ENCODE results near the gene JAML.
"Not testable (repeated sequence)": the region's sequence is repeated elsewhere in the genome, so short reads cannot be mapped to it uniquely, and the experiment has no call there.

The JAML gene

DNA sequence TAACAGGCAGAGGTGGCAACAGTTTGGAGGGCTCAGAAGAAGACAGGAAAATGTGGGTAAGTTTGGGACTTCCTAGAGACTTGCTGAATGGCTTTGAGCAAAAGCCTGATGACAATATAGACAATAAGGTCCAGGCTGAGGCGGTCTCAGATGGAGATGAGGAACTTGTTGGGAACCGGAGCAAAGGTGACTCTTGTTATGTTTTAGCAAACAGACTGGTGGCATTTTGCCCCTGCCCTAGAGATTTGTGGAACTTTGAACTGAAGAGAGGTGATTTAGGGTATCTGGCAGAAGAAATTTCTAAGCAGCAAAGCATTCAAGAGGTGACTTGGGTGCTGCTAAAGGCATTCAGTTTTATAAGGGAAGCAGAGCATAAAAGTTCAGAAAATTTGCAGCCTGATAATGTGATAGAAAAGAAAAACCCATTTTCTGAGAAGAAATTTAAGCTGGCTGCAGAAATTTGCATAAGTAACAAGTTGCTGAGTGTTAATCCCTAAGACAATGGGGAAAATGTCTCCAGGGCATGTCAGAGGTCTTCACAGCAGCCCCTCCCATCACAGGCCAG, 33.8 kb downstream of the JAML start:
- not testable (repeated sequence) for DNase-seq

DNA sequence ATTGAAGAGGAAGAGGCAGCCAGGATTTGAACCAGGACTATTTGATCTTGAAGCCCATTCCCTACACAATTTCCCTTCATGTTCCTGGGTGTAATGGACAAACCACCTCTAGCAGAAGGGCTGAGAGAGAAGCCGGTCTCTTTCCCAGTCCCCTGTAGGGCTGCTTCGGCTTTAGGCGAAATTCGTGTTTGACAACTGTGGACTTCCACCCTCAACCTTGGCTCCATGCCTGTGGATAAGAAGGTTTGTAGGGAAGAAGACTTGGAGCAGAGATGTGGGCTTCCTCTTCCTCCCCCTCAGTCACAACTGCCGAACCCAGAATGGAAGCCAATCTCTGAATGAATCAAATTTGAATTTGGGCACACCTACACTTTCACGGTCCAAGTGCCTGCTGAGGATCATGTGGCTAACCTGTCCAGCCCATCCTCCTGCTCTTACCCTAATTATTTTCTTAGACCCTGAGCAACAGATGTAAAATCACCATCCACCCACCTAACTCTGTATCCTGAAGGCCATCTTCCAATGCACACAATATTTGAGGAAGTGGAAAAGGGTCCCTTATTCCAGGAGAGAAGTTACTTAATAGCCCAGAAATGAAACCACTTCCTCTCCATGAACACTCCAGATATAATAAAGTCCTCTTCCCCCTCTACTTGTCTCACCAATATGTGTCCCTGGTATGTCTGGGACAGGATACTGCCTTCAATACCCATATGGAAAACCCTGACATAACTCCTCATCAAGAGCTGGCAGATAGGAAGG, 38.3 kb downstream of the JAML start:
- no peak for DNase-seq

DNA sequence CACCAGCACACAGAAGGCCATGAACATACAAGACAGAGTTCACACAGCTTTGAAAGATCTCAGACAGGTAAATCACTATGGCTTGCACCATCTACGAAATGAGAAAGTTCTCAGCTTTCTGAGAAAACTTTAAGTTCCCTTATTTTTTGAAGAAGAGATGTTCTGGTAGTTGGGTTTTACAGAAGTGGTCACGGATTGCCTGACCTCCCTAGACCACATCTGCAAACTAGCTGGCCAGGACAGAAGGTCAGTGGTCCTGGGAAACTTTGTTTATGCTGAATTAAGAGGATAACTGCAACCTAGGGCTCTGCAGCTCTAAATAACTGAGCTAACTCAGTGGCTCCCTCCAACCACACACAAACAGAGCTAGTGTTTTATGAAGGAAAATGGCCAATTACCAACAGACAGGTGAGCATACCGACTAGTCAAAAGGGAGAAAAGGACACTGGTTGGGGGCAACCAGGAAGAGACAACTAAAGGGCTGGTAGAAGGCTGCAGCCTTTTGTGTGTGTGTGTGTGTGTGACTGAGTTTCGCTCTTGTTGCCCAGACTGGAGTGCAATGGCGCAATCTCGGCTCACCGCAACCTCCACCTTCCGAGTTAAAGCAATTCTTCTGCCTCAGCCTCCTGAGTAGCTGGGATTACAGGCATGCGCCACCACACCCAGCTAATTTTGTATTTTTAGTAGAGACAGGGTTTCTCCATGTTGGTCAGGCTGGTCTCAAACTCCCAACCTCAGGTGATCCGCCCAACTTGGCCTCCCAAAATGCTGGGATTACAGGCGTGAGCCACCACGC, 39.8 kb downstream of the JAML start:
- no peak for DNase-seq

DNA sequence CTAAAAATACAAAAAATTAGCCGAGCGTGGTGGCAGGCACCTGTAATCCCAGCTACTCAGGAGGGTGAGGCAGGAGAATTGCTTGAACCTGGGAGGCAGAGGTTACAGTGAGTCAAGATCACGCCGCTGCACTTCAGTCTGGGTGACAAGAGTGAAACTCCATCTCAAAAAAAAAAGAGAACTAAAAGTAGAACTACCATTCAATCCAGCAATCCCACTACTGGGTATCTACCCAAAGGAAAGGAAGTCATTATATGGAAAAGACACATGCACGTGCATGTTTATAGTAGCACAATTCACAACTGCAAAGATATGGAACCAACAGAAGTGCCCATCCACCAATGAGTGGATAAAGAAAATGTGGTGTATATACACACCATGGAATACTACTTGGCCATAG, 41.1 kb downstream of the JAML start:
- not testable (repeated sequence) for DNase-seq

DNA sequence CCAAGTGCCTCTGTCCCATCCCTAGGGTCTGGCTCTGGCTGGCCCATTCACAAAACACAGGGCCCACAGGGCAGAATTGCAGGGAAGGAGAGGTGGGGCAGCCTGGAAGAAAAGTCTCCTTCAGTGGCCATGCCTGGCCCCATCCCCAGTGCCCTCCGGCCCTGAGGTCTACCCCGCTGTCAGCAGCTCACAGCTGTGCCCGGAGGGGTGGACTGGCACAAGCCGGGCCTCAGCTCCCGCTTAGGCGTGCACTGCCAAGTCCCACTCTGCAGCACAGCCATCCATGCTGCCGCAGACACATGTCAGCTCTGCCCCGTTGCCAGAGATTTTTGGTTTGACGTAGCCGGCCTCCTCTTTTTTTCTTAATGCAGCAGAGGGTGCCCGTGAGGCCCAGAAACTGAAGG, 44.5 kb downstream of the JAML start:
- DNase-seq: peak; percentile 48

DNA sequence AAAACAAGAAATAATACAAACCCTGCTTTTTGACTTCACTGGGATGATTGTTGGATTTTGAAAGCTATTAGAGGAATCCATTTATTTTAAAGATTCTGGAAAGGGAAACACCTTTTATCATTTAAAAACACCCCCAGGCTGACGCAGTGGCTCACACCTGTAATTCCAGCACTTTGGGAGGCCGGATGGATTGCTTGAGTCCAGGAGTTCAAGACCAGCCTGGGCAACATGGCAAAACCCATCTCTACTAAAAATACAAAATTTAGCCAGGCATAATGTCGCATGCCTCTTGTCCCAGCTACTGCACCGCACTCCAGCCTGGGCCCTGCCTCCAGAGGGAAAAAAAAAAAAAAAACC, 48.1 kb downstream of the JAML start:
- peak; percentile 17 for DNase-seq

DNA sequence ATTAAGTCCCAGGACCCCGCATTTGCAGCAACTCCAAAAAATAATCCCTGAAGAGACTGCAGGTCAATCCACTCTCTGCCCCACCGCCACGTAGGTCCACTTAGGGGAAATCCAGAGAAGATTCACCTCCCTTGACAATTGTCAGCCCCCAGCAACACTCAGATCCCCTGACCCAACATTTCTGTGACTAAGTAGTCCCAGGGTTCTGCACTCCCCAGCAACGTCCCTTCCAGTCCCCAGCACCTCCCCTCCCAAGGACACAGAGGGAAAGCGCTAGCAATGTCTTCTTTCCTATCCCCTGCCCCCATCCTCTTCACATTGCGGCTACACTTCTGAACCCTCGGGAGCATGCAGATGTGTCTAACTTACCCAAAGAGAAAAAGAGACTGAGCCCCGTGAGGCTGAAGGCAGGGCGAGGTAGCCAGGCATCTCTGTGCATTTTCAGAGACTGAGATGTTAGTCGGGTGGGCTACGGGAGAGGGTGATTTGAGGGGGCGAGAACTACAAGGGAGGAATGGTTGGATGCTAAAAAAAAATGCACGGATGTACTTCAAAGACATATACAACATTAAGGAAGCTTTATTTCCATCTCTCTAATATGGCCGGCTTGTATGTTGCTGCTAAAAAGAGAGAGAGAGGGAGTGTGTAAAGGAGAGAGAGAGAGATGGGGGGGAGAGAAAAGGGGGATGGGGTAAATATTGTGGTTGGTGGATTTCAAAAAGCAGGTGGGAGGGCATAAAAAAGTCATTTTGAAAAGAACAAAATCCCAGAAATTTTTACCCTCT, 48.6 kb downstream of the JAML start, which contains the start of gene SCN2B:
Gene SCN2B (minus strand): TSS at position 647 of the 785 bp plus-strand sequence. CDS start 208 bp downstream, at position 439.
- peak; percentile 27 for DNase-seq

DNA sequence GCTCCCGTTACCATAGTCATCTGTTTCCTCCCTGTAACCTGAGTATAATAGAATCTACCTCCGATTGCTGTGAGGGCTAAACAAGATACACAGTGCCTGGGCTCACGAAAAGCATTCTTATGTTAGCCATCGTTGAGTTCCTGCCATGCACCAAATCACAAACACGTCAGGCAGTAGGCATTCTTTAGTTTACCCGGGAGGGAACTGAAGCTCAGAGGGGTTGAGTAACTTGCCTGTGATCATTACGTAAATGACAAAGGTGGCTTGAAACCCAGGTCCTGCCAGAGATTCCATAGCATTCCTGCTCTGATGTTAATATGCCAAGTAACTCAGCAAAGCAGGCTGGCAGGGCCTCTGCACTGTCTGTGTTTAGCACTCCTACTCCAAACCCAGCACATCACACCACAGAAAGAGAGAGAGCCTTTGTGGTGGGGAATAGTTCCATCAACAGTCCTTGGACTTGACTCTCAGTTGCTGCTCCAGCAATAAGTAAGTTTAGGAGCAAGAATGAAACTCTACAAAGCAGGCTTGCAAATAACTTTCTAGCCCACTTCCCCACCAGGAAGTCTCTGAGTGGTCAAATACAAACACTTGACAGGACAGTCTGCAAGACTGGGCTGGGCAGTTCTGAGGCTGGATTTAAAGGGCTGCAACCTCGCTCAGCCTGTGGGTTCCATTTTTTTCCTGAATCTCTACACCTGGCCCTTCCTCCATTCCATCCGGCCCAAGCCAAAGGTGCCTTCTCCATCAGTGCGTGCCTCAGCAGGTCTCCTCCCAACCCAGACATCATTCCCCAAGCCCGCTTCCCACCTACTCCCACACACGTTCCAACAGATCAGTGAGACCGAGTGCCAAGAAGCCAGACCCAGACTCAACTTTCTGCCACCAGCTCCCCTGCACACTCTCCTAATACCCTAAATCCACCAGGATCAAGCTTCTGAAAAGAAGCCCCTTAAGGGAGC, 49.5 kb downstream of the JAML start:
- peak; percentile 43 for DNase-seq

DNA sequence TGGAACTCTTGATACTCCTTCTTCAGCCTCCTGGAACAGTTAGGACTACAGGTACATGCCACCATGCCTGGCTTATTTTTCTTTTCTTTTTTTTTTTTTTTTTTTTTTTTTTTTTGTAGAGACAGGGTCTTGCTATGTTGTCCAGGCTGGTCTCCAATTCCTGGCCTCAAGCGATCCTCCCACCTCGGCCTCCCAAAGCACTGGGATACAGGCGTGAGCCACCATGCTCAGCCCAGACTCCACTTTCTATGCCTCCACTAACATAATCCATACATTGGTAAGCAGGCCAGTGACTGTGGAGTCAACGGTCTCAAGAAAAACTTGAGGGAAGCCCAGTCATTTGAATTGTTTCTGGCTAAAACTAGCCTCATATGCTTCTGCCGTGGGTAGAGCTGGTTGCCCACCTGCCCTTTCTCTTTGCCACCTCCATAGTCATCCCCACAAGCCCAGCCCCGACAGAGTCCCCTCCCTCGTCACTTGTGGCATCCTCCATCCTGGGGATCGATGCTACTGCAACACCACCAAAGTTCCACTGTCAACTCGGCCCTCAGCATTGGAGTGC, 50.7 kb downstream of the JAML start:
- peak; percentile 14 for DNase-seq

DNA sequence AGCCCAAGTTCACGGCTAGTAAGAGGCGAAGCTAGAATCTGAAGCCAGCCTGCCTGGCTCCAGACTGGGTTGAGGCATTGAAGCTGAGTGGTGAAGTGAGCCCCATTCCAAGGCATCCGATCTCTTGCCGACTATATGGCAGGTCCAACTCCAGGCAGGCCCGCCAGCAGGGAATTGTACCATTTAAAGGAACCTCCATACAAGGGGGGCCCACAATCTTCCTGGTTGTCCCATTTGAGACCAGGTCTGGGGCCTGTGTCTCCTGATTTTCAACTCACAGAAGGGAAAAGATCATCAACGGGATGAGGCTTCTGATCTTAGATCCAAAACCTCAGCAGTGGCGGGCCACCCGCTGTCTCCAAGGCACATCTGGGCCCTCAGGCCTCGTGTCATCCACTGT, 52.5 kb downstream of the JAML start:
- DNase-seq: no peak

DNA sequence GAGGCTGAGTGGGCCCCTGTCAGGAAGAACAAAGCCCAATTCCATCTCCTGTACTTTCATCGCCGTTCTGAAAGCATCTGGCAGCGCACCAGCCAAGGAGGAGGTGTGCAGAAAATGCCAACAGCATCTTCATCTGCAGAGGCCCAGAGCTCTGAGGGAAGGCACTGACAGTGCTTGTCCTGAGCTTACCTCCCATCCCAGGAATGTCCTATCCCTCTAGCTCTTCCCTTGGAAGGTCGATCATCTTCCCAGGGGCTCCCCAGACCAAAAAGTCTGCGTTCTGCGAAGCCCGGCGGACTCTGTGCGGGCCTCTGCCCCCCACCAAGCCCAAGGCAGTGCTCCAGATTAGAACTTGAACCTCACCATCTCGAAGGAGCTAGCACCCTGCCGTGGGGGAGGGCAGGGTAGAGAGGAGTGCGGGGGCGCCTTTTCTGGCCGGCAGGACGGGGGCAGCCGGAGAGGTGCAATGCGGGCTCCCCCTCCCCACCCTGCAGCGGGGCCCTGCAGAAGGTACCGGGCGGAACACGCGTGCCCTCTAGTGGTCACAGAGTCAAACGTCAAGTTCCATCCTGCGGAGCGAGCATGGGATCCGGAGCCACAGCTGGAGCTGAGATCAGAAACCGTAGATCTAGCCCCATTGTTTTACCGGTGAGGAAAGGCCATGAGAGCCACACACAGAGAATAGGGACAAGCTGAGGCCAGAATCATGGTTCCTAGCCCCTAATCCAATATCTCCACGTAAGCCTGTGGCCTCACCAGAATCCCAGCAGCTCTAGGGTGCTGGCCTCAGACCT, 53.3 kb downstream of the JAML start:
- peak; percentile 89 for DNase-seq

DNA sequence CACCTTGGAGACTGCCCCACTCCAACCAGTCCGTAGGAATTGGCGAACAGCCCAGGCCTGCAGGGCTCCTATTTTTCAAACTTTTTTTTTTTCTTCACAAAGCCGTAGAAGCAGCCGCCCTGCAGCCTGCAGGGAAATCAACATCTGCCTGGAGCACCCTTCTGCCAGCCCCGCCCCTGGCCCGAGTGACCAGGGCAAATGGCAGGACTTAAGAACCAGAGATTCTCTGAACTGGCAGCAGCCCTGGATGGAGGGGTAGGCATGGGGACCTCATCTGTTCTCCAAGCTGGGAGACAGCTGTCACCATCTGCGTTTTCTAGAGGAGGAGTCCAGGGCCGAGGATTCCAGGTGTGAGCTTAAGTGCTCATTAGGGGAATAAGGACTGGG, 53.9 kb downstream of the JAML start:
- DNase-seq: no peak

DNA sequence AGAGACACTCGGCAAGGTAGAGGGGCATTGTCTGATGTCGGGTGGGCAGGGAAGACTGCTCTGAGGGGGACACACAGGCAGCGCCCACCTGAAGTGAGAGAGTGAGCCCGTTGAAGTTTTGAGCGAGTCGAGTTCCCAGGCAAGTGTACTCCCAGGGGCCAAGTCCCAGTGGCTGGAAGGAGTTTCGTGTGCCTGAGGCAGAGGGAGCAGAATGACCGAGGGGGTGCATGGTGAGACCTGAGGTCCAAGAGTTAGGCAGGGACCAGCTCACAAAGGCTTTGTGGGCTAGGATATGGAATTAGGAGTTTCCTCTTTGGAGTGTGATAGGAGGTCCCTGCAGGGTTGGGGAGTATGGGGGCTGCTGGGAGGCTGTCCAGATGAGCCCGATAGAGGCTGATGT, 54.6 kb downstream of the JAML start:
- DNase-seq: no peak

DNA sequence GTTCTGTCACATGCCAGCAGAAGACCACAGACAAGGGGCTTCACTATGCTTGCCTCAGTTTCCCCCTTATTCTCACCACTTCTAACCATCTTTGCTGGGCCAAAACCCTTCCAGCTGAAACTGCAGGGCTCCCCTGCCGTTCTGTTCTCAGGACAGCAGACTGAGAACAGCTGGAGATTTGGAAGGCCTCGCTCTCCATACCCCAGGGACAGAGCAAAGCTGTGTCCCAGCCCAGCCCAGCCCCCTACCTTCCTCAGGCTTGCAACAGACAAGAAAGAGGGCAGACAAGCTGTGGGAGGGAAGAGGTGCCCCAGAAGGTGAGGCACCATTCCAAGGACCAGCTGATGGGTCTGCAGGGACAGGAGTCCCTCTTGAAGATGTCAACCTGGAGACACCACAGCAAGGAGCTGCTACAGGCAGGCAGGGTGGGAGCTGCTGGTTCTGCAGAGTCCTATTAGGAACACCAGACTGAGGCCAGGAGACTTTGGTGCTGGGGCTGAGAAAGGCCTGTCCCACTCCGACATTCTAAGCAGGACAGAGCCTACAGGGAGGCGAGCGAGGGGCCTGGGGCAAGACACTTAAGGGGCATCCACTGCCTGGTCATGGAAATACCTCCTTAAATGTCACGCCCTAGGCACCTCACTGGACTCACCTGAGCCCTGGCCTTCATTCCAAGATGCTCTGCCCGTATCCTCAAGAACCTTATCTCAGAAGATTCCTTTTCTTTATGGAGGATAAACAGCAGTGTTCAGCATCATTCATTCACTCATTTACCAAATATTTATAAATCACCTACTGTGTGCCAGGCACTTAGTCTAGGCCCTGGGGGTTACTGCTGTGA, 55.3 kb downstream of the JAML start:
- no peak for DNase-seq

DNA sequence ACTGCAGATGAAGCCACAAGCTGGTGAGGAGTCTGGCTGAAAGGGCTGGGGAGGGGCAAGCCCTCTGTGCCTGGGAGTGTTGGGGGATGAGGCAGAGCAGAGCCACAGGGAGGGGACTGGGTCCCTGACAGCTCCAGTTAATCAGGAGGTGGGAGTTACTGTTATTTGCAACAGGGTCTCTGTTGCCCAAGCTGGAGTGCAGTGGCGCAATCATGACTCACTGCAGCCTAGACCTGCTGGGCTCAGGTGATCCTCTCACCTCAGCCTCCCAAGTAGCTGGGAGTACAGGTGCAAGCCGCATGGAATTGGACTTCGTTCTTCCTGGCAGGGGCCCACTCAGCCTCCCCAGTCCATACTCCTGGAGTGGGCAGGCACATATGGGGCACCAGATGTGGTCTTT, 56.1 kb downstream of the JAML start:
- no peak for DNase-seq

DNA sequence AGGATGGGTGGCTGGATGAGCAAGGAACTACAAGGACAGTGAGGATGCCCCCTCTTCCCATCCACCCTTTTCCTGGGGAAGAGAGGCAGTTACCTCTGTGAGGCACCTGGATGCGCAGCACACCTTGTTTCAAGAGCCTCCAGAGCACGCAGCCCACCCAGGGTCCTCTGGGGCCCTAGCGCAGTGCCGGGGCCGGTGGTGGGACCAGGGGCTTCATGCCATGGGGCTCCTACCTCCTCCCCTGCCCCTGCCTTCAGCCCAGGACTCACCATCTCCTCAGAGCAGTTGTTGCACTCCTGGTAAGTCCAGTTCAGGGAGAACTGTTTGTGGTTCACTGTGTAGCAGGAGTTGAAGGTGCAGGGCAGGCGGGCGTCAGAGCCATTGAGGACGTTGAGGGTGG, 56.5 kb downstream of the JAML start:
- no peak for DNase-seq

DNA sequence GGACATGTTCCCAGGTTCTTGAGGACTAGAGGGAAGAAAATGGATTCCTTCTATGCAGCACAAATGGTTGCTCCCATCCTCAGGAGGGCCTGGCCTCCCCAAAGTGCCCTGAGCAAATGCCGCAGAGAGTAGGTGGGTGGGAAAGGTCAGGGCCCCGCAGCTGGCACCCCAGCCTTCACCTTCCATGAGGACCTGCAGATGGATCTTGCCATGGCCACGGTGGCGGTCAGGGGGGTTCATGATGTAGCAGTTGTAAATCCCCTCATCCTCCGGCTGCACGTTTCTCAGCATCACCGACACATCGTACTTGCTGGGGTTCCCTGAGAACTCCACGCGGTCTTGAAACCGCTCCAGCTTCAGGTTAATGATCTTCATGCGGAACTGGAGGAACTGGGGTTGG, 56.9 kb downstream of the JAML start:
- DNase-seq: no peak

DNA sequence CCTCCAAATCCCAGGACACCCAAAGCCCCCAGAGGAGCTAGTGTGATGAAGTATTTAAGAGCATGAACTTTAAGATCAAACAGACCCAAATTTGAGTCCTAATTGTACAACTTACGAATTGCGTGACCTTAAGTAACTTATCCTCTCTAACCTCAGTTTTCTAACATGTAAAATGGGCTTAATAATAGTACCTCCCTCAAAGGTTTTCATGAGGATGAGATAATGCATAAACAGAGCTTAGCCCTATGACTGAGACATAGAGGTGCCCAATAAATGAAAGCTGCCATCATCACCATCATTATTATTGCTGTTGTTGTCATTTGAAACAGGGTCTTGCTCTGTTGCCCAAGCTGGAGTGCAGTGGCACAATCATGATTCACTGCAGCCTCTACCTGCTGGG, 57.6 kb downstream of the JAML start:
- DNase-seq: no peak

DNA sequence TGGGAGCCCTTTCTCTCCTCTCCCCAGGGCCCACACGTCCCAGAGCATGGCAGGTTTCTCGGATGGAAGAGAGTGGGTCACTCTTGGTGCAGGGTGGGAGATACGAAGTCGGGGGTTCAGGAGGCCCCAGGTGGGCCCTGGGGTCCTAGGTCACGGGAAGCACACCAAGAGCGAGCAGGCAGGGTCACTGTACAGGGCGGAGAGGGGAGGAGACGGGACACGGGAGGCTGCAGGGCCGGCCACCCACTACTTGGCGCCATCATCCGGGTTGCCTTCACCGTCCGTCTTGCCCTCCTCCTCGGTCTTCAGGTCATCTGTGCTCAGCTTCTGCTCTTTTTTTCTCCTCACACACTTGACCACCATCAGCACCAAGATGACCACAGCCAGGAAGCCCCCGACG, 58.2 kb downstream of the JAML start:
- DNase-seq: no peak

DNA sequence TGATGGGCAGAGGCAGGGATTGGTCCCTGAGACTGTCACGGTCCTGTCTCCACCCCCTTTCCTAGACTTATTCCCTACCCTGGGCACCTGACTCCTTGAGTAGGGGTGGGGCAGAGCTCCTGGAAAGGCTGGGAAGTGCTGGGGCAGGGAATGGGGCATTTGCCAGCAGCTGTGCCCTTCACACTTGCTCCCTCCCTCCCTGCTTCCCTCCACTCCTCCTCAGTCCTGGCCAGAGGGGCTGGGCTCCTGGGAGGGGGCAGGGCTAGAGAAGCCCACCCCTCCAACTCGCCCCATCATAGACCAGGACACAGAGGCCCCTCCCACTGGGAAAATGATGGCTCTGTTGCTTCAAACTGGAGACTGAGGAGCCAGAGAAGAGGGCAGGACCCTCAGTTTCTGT, 59.9 kb downstream of the JAML start:
- DNase-seq: no peak
